ENCODE data around the gene TAF1B.

Gene TAF1B

DNA sequence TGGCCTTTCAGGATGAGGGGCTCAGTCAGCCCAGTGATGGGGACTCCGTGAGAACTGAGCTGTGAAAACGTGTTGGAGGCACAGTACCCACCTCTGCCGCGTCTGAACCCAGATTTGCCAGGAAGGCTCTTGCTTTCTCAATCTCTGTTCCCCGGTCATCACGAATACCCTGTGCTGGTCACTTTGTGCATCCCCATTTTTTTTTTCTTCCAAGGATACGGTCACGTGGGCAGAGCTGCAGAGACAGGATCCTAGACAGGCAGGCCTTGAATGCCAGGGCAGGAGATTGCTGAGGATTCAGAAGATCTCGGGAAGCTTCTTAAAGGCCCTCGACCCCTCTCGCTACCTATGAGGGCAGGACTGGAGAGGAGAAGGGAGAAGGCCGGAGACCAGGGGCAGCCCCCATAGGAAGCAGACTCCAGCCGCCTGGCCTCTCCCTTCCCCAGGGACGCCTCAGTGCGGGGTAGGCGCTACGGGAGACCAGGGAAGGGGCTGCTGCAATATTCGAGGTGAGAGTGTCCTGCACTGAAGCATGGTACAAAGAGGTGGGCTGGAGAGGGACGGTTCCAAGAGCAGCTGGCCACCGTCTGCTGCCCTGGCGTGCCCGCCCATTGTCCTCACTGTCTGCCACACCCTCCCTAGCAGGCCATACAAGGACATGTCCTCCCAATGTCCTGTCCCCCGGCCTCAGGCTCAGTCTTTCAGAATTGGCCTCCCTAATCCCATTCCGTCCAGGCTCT is 29.0 kb upstream of the TAF1B start:
- H3K4me1 Mint-ChIP-seq (ENCODE audit: low read depth) = peaks cover 20% of the 10 kb centered on the region
- H3K27ac Mint-ChIP-seq = no peak overlapping the region

DNA sequence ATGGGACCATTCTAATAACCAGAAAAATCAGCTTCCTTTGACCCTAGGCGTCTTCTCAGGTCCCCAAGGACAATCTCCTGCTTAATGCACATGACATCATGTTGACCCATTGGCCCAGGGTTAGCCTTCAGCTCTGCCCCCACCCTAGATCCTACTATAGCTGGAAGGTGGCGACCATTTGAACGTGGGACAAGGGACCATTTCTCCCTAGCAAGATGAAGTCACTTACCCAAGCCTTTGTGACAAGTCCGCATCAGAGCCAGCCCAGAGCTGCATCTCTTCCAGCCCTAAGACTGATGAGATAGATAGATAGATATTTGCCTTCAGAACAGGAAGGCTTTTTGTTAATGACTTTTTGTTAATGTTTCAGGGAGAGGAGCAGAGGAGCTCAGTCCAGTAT is 28.2 kb upstream of the TAF1B start:
- Mint-ChIP-seq H3K27ac (no peak overlapping the region), H3K36me3 (ENCODE audit: low read depth) (no peaks in the 10 kb centered on the region), H3K4me1 (ENCODE audit: low read depth) (peaks cover 20% of the 10 kb centered on the region), H3K4me3 (no peak overlapping the region), H3K9me3 (no peaks in the 10 kb centered on the region), H3K27me3 (ENCODE audit: low read depth) (peaks cover 13% of the 10 kb centered on the region)

More for the DNA sequence above, 29.0 kb upstream of the TAF1B start:
- H3K27me3 Mint-ChIP-seq (ENCODE audit: low read depth) = peaks cover 16% of the 10 kb centered on the region
- H3K9me3 Mint-ChIP-seq = no peaks in the 10 kb centered on the region
- H3K4me3 Mint-ChIP-seq = no peak overlapping the region
- H3K36me3 Mint-ChIP-seq (ENCODE audit: low read depth) = no peaks in the 10 kb centered on the region

DNA sequence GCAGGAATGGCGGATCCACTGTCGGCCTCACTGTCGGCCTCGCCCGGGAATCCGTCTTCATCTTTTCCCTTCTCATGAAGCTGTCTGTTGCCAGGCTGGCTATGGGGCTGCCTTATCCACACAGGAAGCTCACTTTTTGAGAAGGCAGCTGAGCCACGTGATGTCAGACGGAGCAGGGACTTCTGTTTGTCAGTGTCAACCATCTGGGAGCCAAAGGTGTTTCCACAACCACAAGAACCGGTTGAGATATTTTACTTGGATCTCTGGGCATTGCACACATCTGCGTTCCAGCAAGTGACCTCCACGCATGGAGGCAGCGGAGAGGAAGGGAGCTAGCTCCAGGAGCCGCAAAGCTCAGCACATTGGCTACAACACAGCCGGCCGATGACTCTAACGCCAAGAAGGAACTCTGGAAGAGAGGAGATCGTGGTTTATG is 27.4 kb upstream of the TAF1B start:
- Mint-ChIP-seq H3K9me3 (no peaks in the 10 kb centered on the region), H3K4me3 (no peak overlapping the region), H3K27me3 (ENCODE audit: low read depth) (peaks cover 13% of the 10 kb centered on the region), H3K27ac (no peak overlapping the region), H3K36me3 (ENCODE audit: low read depth) (no peaks in the 10 kb centered on the region), H3K4me1 (ENCODE audit: low read depth) (peaks cover 20% of the 10 kb centered on the region)

DNA sequence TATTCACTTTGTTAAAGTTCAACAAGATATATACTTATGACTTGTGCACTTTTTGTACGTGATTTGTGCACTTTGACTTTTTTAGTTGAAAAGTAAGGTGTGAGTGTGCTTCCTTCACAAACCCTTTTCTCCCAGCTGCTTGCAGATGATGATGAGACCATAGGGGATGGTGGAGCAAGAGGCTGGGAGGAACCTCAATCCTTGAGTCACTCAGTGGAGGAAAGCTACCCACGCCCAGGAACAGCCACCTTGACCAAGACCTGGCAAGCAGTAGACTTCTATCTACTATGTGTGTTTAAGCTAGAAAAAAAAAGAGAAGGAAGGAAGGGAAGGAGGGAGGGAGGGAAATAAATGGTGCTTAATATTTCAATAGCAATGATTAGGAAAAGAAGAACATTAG is 25.2 kb upstream of the TAF1B start:
- Mint-ChIP-seq H3K36me3 (ENCODE audit: low read depth) (no peaks in the 10 kb centered on the region), H3K9me3 (no peaks in the 10 kb centered on the region), H3K4me3 (no peak overlapping the region), H3K27me3 (ENCODE audit: low read depth) (peaks cover 8% of the 10 kb centered on the region), H3K4me1 (ENCODE audit: low read depth) (peaks cover 17% of the 10 kb centered on the region), H3K27ac (no peak overlapping the region)

DNA sequence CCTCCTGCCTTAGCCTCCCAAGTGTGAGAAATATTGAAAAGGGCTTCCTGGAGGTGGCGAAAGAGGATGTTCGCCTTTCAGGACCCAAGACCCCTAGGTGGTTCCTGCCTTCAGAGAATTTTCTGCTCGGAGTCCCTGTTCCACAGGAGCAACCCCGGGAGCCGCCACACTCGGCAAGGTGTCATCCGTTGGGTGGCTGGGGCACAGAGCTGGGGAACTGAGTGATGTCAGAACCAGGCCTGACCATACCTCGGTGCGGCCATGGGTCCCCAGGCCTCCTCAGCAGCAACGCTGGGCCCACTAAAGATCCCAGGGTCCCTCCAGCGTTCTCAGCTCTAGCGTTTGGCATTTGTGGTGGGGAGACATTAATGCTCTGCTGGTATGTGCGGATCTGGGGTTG is 23.7 kb upstream of the TAF1B start:
- Mint-ChIP-seq H3K27ac (no peak overlapping the region), H3K9me3 (no peaks in the 10 kb centered on the region), H3K4me1 (ENCODE audit: low read depth) (peaks cover 11% of the 10 kb centered on the region), H3K36me3 (ENCODE audit: low read depth) (no peaks in the 10 kb centered on the region), H3K4me3 (no peak overlapping the region), H3K27me3 (ENCODE audit: low read depth) (peaks cover 8% of the 10 kb centered on the region)

DNA sequence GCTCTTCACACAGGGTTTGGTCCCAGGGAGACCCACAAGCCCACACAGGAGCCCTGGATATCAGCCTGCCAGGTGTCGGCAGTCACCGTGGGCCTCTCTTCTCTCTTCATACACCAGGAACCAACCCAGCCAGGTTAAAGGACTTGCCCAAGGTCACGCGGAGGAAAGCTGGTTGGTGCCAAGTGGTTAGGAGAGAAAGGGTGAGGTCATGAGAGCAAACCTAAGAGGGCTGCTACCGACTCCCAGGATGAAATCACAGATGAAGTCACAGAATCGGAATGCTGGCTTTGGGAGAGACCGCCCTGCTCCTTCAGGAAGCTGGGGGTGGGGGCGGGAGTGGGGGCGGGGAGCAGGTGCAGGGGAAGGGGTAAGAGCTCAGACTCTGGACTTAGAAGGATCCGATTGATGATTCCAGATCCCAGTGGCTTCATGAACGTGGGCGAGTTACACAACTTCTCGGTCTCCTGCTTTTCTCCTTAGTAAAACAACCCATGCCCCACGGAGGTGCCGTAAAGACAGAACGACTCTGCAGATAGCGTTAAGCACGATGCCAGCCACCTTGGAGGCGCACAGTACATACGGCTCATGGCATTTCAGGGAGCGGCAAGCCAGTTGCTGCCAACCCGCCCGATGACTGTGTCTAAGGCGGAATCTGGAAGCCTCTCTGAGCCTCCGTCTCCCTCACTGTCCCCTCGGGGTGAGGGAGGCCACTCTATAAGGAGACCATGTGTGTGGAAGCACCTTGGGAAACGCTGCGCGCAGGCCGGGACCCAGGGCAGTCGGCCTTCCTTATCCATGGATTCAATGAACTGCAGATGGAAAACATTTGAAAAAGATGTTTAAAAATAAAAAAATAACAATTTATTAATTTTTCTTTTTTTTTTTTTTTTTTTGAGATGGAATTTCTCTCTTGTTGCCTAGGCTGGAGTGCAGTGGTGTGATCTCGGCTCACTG is 23.0 kb upstream of the TAF1B start:
- no peak overlapping the region for H3K27ac Mint-ChIP-seq
- H3K4me3 Mint-ChIP-seq = no peak overlapping the region
- no peaks in the 10 kb centered on the region for H3K36me3 Mint-ChIP-seq (ENCODE audit: low read depth)
- H3K4me1 Mint-ChIP-seq (ENCODE audit: low read depth) = peaks cover 11% of the 10 kb centered on the region
- H3K27me3 Mint-ChIP-seq (ENCODE audit: low read depth) = peaks cover 8% of the 10 kb centered on the region
- no peaks in the 10 kb centered on the region for H3K9me3 Mint-ChIP-seq

DNA sequence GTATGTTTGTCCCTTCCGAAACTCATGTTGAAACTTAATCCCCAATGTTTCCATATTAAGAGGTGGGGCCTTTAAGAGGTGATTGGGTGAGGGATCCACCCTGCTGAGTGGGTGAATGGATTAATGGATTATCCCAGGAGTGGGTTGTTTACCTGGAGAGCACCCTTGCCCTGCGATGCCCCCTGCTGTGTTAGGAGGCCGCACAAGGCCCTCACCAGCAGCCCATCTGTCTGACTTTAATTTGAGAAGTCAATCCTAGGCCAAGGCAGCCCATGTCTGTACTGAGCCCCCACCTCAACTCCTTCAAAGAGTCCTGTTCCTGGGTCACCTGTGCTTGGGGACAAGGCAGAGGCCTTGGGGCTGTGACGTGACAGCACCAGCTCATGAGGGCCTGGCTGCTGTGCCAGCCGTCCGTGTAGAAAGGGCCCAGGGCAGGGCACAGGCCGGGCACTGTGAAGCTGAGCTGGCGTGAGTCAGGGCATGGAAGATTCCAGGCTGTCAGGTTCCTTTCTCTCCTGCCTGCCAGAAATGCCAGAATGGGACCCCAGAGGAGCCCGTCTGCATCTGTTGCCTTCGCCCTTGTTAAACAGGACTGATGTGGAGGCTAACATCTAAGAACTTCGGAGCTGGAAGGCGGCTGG is 21.3 kb upstream of the TAF1B start:
- H3K4me3 Mint-ChIP-seq = no peak overlapping the region
- H3K36me3 Mint-ChIP-seq (ENCODE audit: low read depth) = no peaks in the 10 kb centered on the region
- H3K9me3 Mint-ChIP-seq = no peaks in the 10 kb centered on the region

DNA sequence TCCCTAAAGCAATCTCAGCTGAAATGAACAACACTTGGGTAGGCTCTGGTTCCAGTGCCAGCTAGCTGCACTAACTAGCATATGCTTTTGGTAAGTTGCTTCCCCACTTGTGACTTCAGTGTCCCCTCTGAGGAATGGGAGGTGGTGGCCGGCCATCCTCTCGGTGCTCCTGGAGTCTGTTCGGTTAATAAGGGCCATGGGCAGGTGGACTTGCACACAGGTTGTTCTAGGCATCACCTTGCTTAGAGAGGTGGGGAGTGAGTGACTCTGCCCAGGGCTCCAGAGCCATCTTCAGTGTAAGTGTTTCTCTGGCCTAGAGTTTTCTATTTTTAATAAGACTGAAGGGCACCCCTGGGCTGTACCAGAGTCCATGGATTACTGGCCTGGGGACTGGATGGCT is 18.8 kb upstream of the TAF1B start:
- Mint-ChIP-seq H3K27me3 (ENCODE audit: low read depth) (peaks cover 22% of the 10 kb centered on the region), H3K9me3 (no peaks in the 10 kb centered on the region), H3K4me1 (ENCODE audit: low read depth) (peaks cover under 1% of the 10 kb centered on the region), H3K27ac (no peak overlapping the region), H3K36me3 (ENCODE audit: low read depth) (no peaks in the 10 kb centered on the region), H3K4me3 (no peak overlapping the region)

More for the DNA sequence above, 21.3 kb upstream of the TAF1B start:
- H3K27me3 Mint-ChIP-seq (ENCODE audit: low read depth) = peaks cover 13% of the 10 kb centered on the region
- no peak overlapping the region for H3K27ac Mint-ChIP-seq
- peaks cover 2% of the 10 kb centered on the region for H3K4me1 Mint-ChIP-seq (ENCODE audit: low read depth)

DNA sequence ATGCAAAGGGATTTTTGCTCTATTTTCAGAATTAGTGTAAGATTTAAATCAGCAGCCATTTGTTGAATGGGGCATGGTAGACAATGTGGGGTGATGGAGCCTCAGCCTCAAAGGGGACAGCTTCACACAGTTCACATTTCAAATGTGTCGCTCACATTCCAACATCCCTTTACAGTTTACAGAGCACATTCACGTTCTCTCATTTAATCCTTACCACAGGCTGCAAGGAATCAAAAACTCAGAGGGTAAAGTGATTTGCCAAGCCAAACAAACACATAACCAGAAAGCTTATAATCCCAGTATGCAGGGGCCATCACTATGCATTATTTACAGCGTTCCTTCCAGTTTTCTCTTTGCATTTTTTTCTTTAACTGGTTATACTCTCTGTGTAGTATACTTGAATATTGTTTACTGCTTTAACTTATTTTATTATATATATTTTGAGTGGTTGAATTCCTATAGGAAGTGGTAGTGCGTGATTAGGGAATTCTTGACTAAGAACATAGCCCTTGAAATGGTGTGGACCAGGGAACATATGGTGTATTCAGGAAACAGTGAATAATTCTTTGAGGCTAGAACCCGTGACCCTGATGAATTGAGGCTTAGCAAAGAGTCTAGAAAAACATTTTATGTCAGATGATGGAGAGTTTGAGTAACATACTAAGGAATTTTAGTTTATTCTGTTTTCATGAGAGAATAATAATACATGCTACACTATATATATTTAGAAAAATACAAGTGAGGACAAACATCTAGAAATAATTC is 18.1 kb upstream of the TAF1B start:
- no peak overlapping the region for H3K4me3 Mint-ChIP-seq
- H3K36me3 Mint-ChIP-seq (ENCODE audit: low read depth) = no peaks in the 10 kb centered on the region
- H3K27ac Mint-ChIP-seq = no peak overlapping the region
- H3K9me3 Mint-ChIP-seq = no peaks in the 10 kb centered on the region
- H3K27me3 Mint-ChIP-seq (ENCODE audit: low read depth) = peaks cover 26% of the 10 kb centered on the region
- peaks cover 6% of the 10 kb centered on the region for H3K4me1 Mint-ChIP-seq (ENCODE audit: low read depth)

DNA sequence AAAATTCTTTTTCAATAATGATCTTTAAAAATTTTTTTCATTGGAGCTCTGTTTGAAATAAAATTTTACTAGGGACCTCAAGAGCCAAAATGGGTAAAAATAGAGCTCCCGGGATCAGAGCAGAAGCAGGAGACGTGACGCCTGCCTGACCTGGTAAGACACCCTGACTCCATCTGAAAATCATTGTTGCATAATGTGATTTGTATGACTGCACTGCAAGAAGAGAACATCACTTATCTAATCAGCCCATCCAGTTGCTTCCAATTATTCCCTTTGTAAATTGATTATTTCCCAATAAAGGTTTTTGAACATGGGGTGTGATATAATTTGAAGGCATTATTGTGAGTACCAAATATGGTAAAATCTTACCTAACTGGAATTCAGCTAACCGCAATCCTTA is 17.1 kb upstream of the TAF1B start:
- peaks cover 26% of the 10 kb centered on the region for H3K27me3 Mint-ChIP-seq (ENCODE audit: low read depth)
- H3K9me3 Mint-ChIP-seq = no peaks in the 10 kb centered on the region
- no peak overlapping the region for H3K4me3 Mint-ChIP-seq
- H3K4me1 Mint-ChIP-seq (ENCODE audit: low read depth) = peaks cover 12% of the 10 kb centered on the region
- H3K36me3 Mint-ChIP-seq (ENCODE audit: low read depth) = no peaks in the 10 kb centered on the region
- no peak overlapping the region for H3K27ac Mint-ChIP-seq

DNA sequence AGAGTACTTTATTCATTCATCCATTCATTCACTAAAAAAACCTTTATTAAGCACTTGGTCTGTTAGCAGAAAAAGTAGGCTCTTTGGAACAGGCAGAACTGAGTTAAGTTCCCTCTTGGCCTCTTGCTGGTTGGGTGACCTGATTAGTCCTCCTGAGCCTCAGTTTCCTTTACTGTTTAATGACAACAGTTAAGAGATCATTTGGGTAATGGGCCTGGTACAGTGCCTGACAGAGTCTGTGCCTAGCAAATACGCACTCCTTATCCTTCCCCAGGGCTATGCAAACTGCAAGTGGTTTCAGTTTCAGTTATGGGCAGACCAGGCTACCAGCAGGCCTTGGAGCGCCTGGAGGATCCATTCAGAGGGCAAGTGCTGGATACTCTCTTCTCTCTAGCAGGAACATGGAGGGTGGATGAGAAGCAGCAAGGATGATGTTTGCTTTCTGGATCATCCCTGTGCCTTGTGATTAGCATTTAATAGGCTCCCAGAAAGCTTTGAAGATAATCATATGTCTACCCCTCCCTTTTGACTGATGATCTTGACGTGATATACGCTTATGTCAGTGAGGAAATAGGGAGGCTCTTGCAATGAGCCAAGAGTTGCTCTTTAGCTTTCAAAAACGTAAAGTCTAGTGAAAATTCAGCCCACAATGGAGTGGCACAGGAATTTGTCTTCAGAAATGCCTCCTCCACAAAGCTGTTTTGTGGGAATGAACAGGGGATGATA is 12.4 kb upstream of the TAF1B start:
- Mint-ChIP-seq H3K27me3 (ENCODE audit: low read depth) (peaks cover 57% of the 10 kb centered on the region), H3K9me3 (no peaks in the 10 kb centered on the region), H3K4me1 (ENCODE audit: low read depth) (peaks cover 17% of the 10 kb centered on the region)

DNA sequence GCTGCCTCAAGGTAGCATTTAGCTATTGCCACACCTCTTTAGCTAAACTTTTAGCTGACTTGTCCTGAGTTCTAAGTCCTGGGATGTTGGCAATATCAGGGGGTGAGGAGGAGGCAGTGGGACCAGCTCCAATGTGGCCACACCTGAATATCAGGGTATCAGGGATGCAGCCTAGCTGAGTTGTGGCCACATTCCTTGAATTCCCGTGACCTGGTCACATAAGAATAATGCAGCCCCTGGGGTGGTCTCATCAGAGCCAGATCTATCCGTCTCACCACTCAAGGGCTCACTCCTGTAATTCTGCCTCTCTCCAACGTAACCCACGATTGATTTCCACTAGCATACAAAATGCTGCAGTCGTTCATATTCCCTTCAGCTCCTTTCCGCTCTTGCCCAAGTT is 11.6 kb upstream of the TAF1B start:
- Mint-ChIP-seq H3K4me3 (no peak overlapping the region), H3K27ac (no peak overlapping the region), H3K4me1 (ENCODE audit: low read depth) (peaks cover 17% of the 10 kb centered on the region), H3K9me3 (no peaks in the 10 kb centered on the region), H3K36me3 (ENCODE audit: low read depth) (peaks cover 1% of the 10 kb centered on the region), H3K27me3 (ENCODE audit: low read depth) (peaks cover 49% of the 10 kb centered on the region)

More for the DNA sequence above, 12.4 kb upstream of the TAF1B start:
- H3K4me3 Mint-ChIP-seq = no peak overlapping the region
- peak overlapping the region; percentile 22 for H3K27ac Mint-ChIP-seq
- peaks cover 1% of the 10 kb centered on the region for H3K36me3 Mint-ChIP-seq (ENCODE audit: low read depth)

DNA sequence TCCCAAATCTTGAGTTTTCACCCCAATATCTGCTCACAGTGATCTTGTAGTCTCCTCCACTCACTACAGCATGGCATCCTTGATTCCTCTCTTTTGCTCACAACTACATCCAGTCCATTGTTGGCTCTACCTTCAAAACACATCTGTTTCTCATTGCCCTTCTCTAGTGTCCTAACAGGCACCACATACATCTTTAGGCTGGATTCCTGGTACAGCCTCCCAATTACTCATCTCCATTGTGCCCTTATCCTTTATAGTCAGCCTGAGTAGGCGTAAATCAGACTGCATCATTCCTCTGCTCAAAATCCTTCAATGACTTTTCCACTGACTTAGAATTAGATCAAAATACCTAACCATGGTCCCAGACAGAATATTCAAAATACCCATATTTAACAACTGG is 10.7 kb upstream of the TAF1B start:
- Mint-ChIP-seq H3K36me3 (ENCODE audit: low read depth) (peaks cover 1% of the 10 kb centered on the region), H3K9me3 (no peaks in the 10 kb centered on the region), H3K4me1 (ENCODE audit: low read depth) (peaks cover 17% of the 10 kb centered on the region), H3K27me3 (ENCODE audit: low read depth) (peaks cover 45% of the 10 kb centered on the region), H3K4me3 (no peak overlapping the region), H3K27ac (no peak overlapping the region)

Measured in T-helper 1 cell treated with Interleukin-12 subunit alpha and Interleukin-12 subunit beta and Interleukin-4 antibody, amounts not matched to agents 30 μg/mL and 1 μg/mL, for 36 hours (primary cell).